B cell (primary cell): Measurements from ENCODE around the gene HELB. TPM values are rescaled to one million over a fixed set of nuclear protein-coding genes. Genes with fewer than 3 reads are reported as not detected.

ENCODE experiments used
- ATAC-seq: fragments of 200-7000 bp; cut with Tn5 transposase; one replicate; pipeline ENCODE4 v1.10.0; 2021; ENCODE audit warnings: low read depth, mild to moderate bottlenecking, moderate number of reproducible peaks, moderate library complexity
- CTCF ChIA-PET: fragments of 350-600 bp; sonication (Branson Sonifier 250); formaldehyde crosslinking; loops from one replicate; lab custom pipeline; 2021; ENCODE audit warnings: antibody characterized with exemption, inconsistent platforms; lab: Charles Lee
- POLR2A ChIA-PET: fragments of 350-600 bp; sonication (Branson Sonifier 250); formaldehyde crosslinking; loops from one replicate; lab custom pipeline; 2021; ENCODE audit warnings: antibody characterized with exemption; lab: Charles Lee
- DNase-seq: peaks from one replicate; pipeline ENCODE4 v3.0.0; 2013
- H2AFZ ChIP-seq: 2 replicates; pipeline ENCODE4 v1.6.1; 2012; ENCODE audit warnings: mild to moderate bottlenecking, low read depth, low read length; ENCODE audit not compliant: insufficient read depth, poor library complexity, severe bottlenecking
- H3K27ac ChIP-seq, 2 donors: 1 replicate in 1 of 2; 2 replicates in 1 of 2; pipeline ENCODE4 v1.5.1; 2012 to 2013; ENCODE audit warnings: low read length in 2 of 2, mild to moderate bottlenecking in 2 of 2, moderate library complexity in 1 of 2
- H3K27me3 ChIP-seq, 4 experiments: fragments of 200-600 bp in 1 of 4; sonication (generic) in 1 of 4; replicated peaks in 1 of 4; 1 replicate in 2 of 4; 2 replicates in 2 of 4; pipeline versions ENCODE4 v1.6.1 to v1.7.0; 2013 to 2016; ENCODE audit warnings: low read length in 3 of 4, mild to moderate bottlenecking in 2 of 4, mixed read lengths in 1 of 4, moderate library complexity in 1 of 4; ENCODE audit not compliant: insufficient read depth in 4 of 4, control insufficient read depth in 3 of 4; ENCODE audit errors: control extremely low read depth in 1 of 4
- H3K36me3 ChIP-seq, 2 experiments: replicated peaks in 1 of 2; 1 replicate in 1 of 2; 2 replicates in 1 of 2; pipeline versions ENCODE4 v1.6.1 to v1.7.1; 2013; ENCODE audit warnings: low read length in 1 of 2; ENCODE audit not compliant: insufficient read depth in 2 of 2, control insufficient read depth in 1 of 2; ENCODE audit errors: control extremely low read depth in 1 of 2, extremely low read depth in 1 of 2
- H3K4me1 ChIP-seq, 2 donors: fragments of 200-600 bp in 1 of 2; sonication (generic) in 1 of 2; 1 replicate in 1 of 2; 2 replicates in 1 of 2; pipeline versions ENCODE4 v1.5.1 to v1.6.1; 2013 to 2017; ENCODE audit warnings: low read length in 2 of 2; ENCODE audit not compliant: control insufficient read depth in 2 of 2, insufficient read depth in 2 of 2
- H3K4me2 ChIP-seq: replicated peaks from 2 replicates; pipeline ENCODE3; 2012; ENCODE audit warnings: mild to moderate bottlenecking, low read depth, low read length; ENCODE audit not compliant: poor library complexity, severe bottlenecking
- H3K4me3 ChIP-seq, 5 experiments: fragments of 200-600 bp in 1 of 5; sonication (generic) in 1 of 5; 1 replicate in 3 of 5; 2 replicates in 2 of 5; pipeline versions ENCODE4 v1.5.1 to v1.7.0; 2011 to 2016; ENCODE audit warnings: low read length in 4 of 5, mild to moderate bottlenecking in 4 of 5, low read depth in 2 of 5, control low read depth in 1 of 5, moderate library complexity in 1 of 5; ENCODE audit not compliant: insufficient read depth in 1 of 5; ENCODE audit errors: control extremely low read depth in 1 of 5, extremely low read depth in 1 of 5
- H3K79me2 ChIP-seq: fragments of 200-600 bp; sonication (generic); one replicate; pipeline ENCODE4 v1.6.0; 2016; ENCODE audit warnings: low read length; ENCODE audit not compliant: control insufficient read depth, insufficient read depth
- H3K9ac ChIP-seq: fragments of 200-600 bp; sonication (generic); 2 replicates; pipeline ENCODE4 v1.6.1; 2017; ENCODE audit warnings: mild to moderate bottlenecking, low read length, moderate library complexity
- H3K9me3 ChIP-seq, 3 donors: one replicate each; pipeline versions ENCODE4 v1.6.1 to v1.7.1; 2013; ENCODE audit warnings: low read length in 2 of 3; ENCODE audit not compliant: control insufficient read depth in 2 of 3, insufficient read depth in 1 of 3; ENCODE audit errors: control extremely low read depth in 1 of 3
- H4K20me1 ChIP-seq: 2 replicates; pipeline ENCODE4 v1.6.0; 2012; ENCODE audit warnings: mild to moderate bottlenecking, low read length; ENCODE audit not compliant: insufficient read depth, control insufficient read depth, poor library complexity, severe bottlenecking
- H3K27ac Mint-ChIP-seq: one replicate; pipeline ENCODE4 v1.8.0; 2021; ENCODE audit warnings: mixed read lengths
- H3K27me3 Mint-ChIP-seq: one replicate; pipeline ENCODE4 v1.8.0; 2021; ENCODE audit warnings: mixed read lengths
- H3K4me1 Mint-ChIP-seq: one replicate; pipeline ENCODE4 v1.8.0; 2021; ENCODE audit warnings: mixed read lengths
- H3K4me3 Mint-ChIP-seq: one replicate; pipeline ENCODE4 v1.8.0; 2021; ENCODE audit warnings: mixed read lengths
- H3K9me3 Mint-ChIP-seq: one replicate; pipeline ENCODE4 v1.8.0; 2022; ENCODE audit warnings: mixed read lengths; ENCODE audit not compliant: insufficient read depth
- EZH2 ChIP-seq: IDR thresholded peaks from 2 replicates; pipeline ENCODE4 v1.6.1; 2012; ENCODE audit warnings: borderline replicate concordance, low read depth, mild to moderate bottlenecking, moderate library complexity, low read length; ENCODE audit not compliant: insufficient read depth, poor library complexity, severe bottlenecking
- WGBS: methylation state at CpG from one replicate; pipeline ENCODE4 v1.1.5; 2013; ENCODE audit warnings: missing lambda C conversion rate; ENCODE audit not compliant: insufficient coverage; 5-methylcytosine and 5-hydroxymethylcytosine counted together
- intact Hi-C: fragments of 100-400 bp; cut with micrococcal nuclease; formaldehyde crosslinking; loops from one replicate; pipeline ENCODE4 v1.10.0; 2022
- polyA plus RNA-seq: library from polyadenylated mRNA; depleted of rRNA; stranded (reverse); fragments of >200 nt; gene quantifications from 2 replicates; pipeline ENCODE4 v1.2.3, GENCODE V29; 2012
- total RNA-seq, 2 donors: library from RNA; stranded (reverse); fragments of 120-200 nt in 1 of 2; gene quantifications; 1 replicate in 1 of 2; 2 replicates in 1 of 2; pipeline versions ENCODE4 v1.2.3 to v1.2.4, GENCODE V29; 2013 to 2022
- TF ChIP-seq, protein P1 (sequence below): fragments of 200-600 bp; IDR thresholded peaks from one replicate; pipeline ENCODE4 v1.8.0; 2022; ENCODE audit warnings: antibody characterized with exemption, mild to moderate bottlenecking

HELB gene
- total and polyA plus RNA-seq, 2 donors (not counting 1 experiment from before 2014, with no cell fraction given) = 2.4 to 10.0 TPM

DNA sequence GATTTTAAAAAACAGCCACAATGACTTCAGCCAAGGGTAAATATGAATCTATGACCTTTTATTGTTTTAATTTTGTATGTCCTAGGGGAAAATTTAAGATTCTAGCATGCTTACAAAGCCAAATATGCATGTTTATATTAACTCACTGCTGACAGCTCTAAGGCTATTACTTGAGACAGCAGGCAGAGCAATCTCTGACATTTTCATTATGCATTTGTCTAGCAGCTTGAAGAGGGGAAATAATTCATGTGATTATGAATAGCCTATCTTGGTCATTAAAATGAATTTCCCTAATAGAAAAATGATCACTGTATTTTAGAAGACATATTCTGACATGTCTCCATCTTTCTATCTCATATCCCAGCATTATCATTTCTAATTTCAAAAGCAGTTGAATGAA is 46.6 kb upstream of the HELB start:
- Histone ChIP-seq H3K9me3 (no peaks in the 10 kb centered on the region), H2AFZ (no peak overlapping the region), H3K79me2 (no peaks in the 10 kb centered on the region), H4K20me1 (no peaks in the 10 kb centered on the region), H3K9ac (no peak overlapping the region), H3K27ac (no peak overlapping the region), H3K4me3 (no peak overlapping the region), H3K27me3 (no peaks in the 10 kb centered on the region), H3K4me2 (no peak overlapping the region), H3K36me3 (no peaks in the 10 kb centered on the region), H3K4me1 (no peaks in the 10 kb centered on the region)
- Mint-ChIP-seq H3K4me1 (no peaks in the 10 kb centered on the region), H3K27me3 (peaks cover 3% of the 10 kb centered on the region), H3K27ac (no peak overlapping the region), H3K4me3 (no peak overlapping the region), H3K9me3 (no peaks in the 10 kb centered on the region)
- TF ChIP-seq, protein P1, sequence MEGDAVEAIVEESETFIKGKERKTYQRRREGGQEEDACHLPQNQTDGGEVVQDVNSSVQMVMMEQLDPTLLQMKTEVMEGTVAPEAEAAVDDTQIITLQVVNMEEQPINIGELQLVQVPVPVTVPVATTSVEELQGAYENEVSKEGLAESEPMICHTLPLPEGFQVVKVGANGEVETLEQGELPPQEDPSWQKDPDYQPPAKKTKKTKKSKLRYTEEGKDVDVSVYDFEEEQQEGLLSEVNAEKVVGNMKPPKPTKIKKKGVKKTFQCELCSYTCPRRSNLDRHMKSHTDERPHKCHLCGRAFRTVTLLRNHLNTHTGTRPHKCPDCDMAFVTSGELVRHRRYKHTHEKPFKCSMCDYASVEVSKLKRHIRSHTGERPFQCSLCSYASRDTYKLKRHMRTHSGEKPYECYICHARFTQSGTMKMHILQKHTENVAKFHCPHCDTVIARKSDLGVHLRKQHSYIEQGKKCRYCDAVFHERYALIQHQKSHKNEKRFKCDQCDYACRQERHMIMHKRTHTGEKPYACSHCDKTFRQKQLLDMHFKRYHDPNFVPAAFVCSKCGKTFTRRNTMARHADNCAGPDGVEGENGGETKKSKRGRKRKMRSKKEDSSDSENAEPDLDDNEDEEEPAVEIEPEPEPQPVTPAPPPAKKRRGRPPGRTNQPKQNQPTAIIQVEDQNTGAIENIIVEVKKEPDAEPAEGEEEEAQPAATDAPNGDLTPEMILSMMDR = no peak
- TF ChIP-seq EZH2 = no peak
- ChIA-PET CTCF (no interaction called here), POLR2A (no interaction called here)
- DNase-seq (no peak), ATAC-seq (no peak)
- intact Hi-C loops = no loop called here

DNA sequence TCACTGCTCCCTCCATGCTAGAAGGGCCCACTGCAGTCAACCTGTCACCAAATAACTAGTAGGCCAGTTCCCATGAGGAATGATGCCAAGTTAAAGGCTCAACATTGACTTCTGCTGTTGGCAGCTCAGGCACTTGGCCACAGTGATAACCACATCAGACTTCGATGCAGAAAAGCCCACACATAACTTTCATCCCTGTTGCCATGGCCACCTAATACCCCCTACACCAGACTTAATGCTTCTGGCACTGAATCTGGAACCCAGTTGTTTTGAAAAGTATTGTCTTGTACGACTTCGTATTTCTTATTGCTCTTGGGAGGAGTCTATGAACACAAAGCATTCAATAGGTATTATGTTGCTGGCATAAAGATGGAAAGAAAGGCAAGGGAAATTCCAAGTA is 44.3 kb upstream of the HELB start:
- Mint-ChIP-seq H3K9me3 (no peaks in the 10 kb centered on the region), H3K4me1 (no peaks in the 10 kb centered on the region), H3K4me3 (no peak overlapping the region), H3K27me3 (no peaks in the 10 kb centered on the region), H3K27ac (no peak overlapping the region)
- Histone ChIP-seq H3K9ac (no peak overlapping the region), H2AFZ (no peak overlapping the region), H3K79me2 (no peaks in the 10 kb centered on the region), H4K20me1 (no peaks in the 10 kb centered on the region), H3K9me3 (no peaks in the 10 kb centered on the region), H3K36me3 (no peaks in the 10 kb centered on the region), H3K4me2 (no peak overlapping the region), H3K27me3 (no peaks in the 10 kb centered on the region), H3K4me1 (no peaks in the 10 kb centered on the region), H3K4me3 (no peak overlapping the region), H3K27ac (no peak overlapping the region)
- TF ChIP-seq, protein P1 = no peak
- no peak for TF ChIP-seq EZH2
- intact Hi-C loops = no loop called here
- DNase-seq (no peak), ATAC-seq (no peak)
- POLR2A ChIA-PET = no interaction called here
- 100% methylated on average over 2 of the region's 3 CpGs for WGBS
- CTCF ChIA-PET = no interaction called here
